Measurements from ENCODE around the gene CNTNAP2.
A peak's percentile ranks its signal among the peaks of the same experiment; 100 is the strongest.
"Not testable (repeated sequence)": the region's sequence is repeated elsewhere in the genome, so short reads cannot be mapped to it uniquely, and the experiment has no call there.

CNTNAP2 gene

DNA sequence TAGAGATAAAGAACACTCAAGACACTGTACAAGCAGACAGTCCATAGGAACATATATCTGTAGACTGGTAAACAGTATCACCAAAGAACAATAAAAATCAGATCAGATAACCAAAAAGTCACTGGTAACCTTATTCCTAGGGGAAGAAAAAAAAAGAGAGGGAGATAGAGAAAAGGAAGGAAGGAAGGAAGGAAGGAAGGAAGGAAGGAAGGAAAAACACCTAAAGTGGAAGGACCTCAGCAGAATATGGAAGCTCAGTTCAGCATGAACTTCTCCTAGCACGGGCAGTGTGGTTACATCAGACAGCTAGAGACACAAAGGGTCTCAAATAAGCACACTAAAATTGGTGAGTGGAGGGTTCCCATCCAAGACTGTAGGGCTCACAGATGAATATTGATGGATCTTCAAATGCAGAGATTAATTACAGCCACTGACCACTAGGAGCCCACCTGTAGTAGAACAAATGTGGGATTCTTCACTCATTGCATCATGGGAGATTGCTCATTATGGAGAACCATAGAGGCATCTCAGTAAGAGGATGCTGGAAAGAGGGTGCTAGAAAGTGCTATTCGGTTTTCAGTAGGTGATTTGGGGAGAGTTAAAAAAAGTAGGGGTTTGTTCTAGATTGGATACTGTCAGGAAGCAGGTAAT is 2180.5 kb downstream of the CNTNAP2 start:
- Mint-ChIP-seq H3K4me3 (no peak overlapping the region), H3K9me3 (peaks cover under 1 to 9% of the 10 kb centered on the region in 2 donors), H3K36me3 (peaks cover 3 to 7% of the 10 kb centered on the region in 2 donors), H3K27me3 (no peaks in the 10 kb centered on the region), H3K27ac (no peak overlapping the region), H3K4me1 (peaks cover 8 to 37% of the 10 kb centered on the region in 2 donors)
- DNase-seq (no peak), ATAC-seq (replicated peaks) (peak in 1 of 2 donors; percentile 39)

DNA sequence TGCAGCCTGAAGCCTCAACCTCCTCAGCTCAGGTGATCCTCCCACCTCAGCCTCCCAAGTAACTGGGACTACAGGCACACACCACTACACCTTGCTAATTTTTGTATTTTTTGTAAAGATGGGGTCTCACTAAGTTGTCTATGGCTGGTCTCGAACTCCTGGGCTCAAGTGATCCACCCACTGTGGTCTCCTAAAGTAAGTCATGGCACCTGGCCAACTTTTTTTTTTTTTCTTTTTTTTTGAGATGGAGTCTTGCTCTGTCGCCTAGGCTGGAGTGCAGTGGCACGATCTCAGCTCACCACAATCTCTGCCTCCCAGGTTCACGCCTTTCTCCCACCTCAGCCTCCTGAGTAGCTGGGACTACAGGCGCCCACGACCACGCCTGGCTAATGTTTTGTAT is 2182.2 kb downstream of the CNTNAP2 start:
- H3K27ac Mint-ChIP-seq; DNase-seq; H3K4me3 Mint-ChIP-seq; ATAC-seq (replicated peaks); H3K27me3 Mint-ChIP-seq: not testable (repeated sequence)
- H3K9me3 Mint-ChIP-seq = peaks cover 6 to 13% of the 10 kb centered on the region in 2 donors
- H3K4me1 Mint-ChIP-seq = peaks cover 12 to 43% of the 10 kb centered on the region in 2 donors
- H3K36me3 Mint-ChIP-seq = peaks cover 8 to 12% of the 10 kb centered on the region in 2 donors

DNA sequence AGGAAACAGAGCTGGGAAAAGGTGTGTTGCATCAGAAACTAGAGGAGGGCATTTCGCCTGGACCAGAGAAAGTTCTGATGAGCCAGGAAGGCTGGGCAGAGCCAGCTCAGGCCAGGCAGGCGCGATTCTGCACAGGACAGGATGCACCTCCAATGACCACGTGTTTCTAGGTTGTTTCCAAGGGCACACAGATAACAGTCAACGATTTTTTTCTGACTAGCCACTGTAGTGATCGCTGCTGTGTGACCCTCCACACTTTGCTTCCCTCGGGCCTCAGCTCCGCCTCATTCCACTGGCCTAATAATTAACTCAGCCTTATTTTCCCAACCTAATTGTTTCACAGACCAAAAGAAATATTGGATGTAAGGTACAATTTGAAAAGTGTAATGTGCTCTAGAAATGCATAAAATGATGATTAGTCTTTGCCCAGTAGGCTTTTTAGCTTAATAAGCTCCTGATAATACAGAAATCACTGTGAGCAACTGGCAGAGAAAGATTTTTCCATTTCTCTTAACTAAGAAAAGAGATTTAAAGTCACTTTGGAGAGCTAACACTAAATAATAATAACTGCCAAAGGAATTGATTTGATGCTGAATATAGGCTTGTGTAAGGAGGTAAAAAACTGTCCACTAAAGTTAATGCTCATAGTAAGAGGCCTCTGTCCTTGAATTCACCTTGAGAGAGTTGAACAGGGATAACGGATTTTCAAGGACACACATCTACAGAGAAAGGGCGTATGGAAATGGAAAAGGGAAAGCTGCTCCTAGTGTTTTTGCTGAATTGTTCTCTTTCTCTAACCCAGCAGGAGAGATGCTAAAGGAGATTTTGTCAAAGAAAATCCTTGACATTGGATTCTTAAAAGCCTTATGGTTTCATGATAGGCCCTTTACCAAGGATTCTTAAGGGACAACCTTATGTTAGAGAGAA is 2183.0 kb downstream of the CNTNAP2 start:
- no peak for ATAC-seq (replicated peaks)
- H3K9me3 Mint-ChIP-seq = peaks cover 6 to 13% of the 10 kb centered on the region in 2 donors
- no peak overlapping the region for H3K4me3 Mint-ChIP-seq
- DNase-seq = no peak
- peaks cover 8 to 12% of the 10 kb centered on the region in 2 donors for H3K36me3 Mint-ChIP-seq
- peaks cover 14 to 50% of the 10 kb centered on the region in 2 donors for H3K4me1 Mint-ChIP-seq
- H3K27me3 Mint-ChIP-seq = no peaks in the 10 kb centered on the region
- no peak overlapping the region for H3K27ac Mint-ChIP-seq

GRCh38 chr7:148302436-148302835 is 2185.8 kb downstream of the CNTNAP2 start:
- ATAC-seq (replicated peaks); H3K4me3 Mint-ChIP-seq; DNase-seq; H3K27me3 Mint-ChIP-seq; H3K27ac Mint-ChIP-seq: not testable (repeated sequence)
- Mint-ChIP-seq H3K36me3 (peaks cover 14 to 20% of the 10 kb centered on the region in 2 donors), H3K9me3 (peaks cover 17% of the 10 kb centered on the region in 2 donors), H3K4me1 (peaks cover 38 to 69% of the 10 kb centered on the region in 2 donors)

GRCh38 chr7:148303295-148304082 is 2186.9 kb downstream of the CNTNAP2 start:
- DNase-seq (no peak), ATAC-seq (replicated peaks) (peak in 1 of 2 donors; percentile 20)
- H3K4me1 Mint-ChIP-seq = peaks cover 36 to 68% of the 10 kb centered on the region in 2 donors
- H3K27me3 Mint-ChIP-seq = no peaks in the 10 kb centered on the region
- H3K4me3 Mint-ChIP-seq = peak overlapping the region in 1 of 2 donors; percentile 44
- peaks cover 17% of the 10 kb centered on the region in 2 donors for H3K9me3 Mint-ChIP-seq
- H3K27ac Mint-ChIP-seq = peak overlapping the region; percentile 20
- H3K36me3 Mint-ChIP-seq = peaks cover 14 to 20% of the 10 kb centered on the region in 2 donors

DNA sequence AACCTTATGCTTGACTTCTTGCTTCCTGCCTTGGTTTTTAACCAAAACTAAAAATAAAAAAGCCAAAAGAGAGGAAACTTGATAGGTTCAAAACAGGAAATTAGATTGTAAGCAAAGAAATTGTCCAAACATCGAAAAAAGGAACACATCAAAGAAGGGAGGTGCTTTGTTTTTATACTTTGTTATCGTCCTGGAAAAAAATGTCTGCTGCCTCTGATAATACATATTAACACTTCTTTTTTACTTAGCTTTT is 2187.4 kb downstream of the CNTNAP2 start:
- Mint-ChIP-seq H3K36me3 (peaks cover 14 to 20% of the 10 kb centered on the region in 2 donors), H3K27me3 (no peaks in the 10 kb centered on the region), H3K27ac (peak overlapping the region; percentile 20), H3K4me3 (peak overlapping the region in 1 of 2 donors; percentile 44), H3K4me1 (peaks cover 36 to 68% of the 10 kb centered on the region in 2 donors), H3K9me3 (peaks cover 17% of the 10 kb centered on the region in 2 donors)
- no peak for ATAC-seq (replicated peaks)
- DNase-seq = no peak

GRCh38 chr7:148304456-148304855 is 2187.9 kb downstream of the CNTNAP2 start:
- Mint-ChIP-seq H3K4me3 (peak overlapping the region in 1 of 2 donors; percentile 34), H3K36me3 (peaks cover 14 to 20% of the 10 kb centered on the region in 2 donors), H3K4me1 (peaks cover 36 to 66% of the 10 kb centered on the region in 2 donors), H3K27ac (peak overlapping the region; percentile 32), H3K27me3 (no peaks in the 10 kb centered on the region), H3K9me3 (peaks cover 17% of the 10 kb centered on the region in 2 donors)
- DNase-seq = no peak
- peak; percentile 41 to 53 for ATAC-seq (replicated peaks)

DNA sequence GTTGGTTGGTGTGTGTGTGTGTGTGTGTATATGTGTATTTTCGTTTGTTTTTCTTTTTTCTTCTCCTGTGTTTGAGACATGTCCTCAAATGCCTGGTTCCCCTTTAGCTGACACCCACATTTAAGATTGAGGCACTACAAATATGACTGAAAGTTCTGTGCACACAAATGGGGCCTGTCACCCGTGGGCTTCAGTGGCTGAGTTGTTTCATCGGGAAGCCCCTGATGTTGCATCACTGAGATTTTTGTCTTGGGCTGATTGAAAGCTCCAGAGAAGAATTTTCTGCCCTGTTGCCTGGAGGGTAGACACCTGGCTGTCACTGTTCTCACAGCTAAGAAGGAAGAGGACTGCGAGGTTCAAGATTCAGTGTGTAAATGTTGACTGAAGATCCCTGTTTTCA is 2190.2 kb downstream of the CNTNAP2 start:
- Mint-ChIP-seq H3K27me3 (no peaks in the 10 kb centered on the region), H3K4me1 (peaks cover 36 to 66% of the 10 kb centered on the region in 2 donors), H3K9me3 (peaks cover 15 to 17% of the 10 kb centered on the region in 2 donors), H3K27ac (peak overlapping the region; percentile 88), H3K4me3 (peak overlapping the region; percentile 65 to 76), H3K36me3 (peaks cover 13 to 16% of the 10 kb centered on the region in 2 donors)
- DNase-seq = peak; percentile 55
- peak; percentile 95 to 96 for ATAC-seq (replicated peaks)

DNA sequence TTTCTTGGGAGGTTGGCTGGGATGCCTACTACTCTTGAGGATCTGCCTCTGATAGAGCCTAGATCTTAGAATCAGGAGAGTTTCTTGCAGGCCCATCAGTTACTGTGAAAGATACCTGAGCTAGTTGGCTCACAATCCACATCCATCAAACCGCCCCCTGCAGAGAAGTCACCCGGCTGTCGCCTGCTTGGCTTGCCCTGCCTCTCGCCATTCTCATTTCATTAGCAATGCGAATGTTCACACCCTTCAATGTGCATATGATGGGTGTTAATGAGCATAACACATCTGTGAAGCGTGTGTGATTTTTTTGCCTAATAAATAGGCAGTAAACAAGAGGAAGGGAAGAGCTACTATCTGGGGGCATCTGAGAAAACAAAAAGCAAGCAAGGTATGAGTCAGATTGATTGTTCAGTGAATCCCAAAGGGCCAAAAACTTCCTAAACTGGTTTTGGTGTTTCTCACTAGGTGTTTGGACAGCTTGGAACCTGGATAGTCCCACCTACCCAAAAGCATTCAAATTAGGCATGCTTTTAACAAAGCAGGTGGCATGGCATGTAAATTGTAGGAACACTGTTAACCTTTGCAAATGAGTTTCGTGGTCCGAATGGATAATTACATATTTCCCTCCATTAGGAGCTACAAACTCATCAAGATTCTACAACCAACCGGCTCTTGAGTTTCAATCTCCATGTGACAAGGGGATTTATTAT is 2201.7 kb downstream of the CNTNAP2 start:
- H3K36me3 Mint-ChIP-seq = peaks cover 3 to 9% of the 10 kb centered on the region in 2 donors
- ATAC-seq (replicated peaks) = no peak
- no peaks in the 10 kb centered on the region for H3K27me3 Mint-ChIP-seq
- peaks cover 0 to 6% of the 10 kb centered on the region in 2 donors for H3K4me1 Mint-ChIP-seq
- H3K9me3 Mint-ChIP-seq = peaks cover 11 to 16% of the 10 kb centered on the region in 2 donors
- no peak for DNase-seq
- no peak overlapping the region for H3K27ac Mint-ChIP-seq
- no peak overlapping the region for H3K4me3 Mint-ChIP-seq

GRCh38 chr7:148318838-148319237 is 2202.2 kb downstream of the CNTNAP2 start:
- DNase-seq (no peak), ATAC-seq (replicated peaks) (no peak)
- H3K27me3 Mint-ChIP-seq = no peaks in the 10 kb centered on the region
- peaks cover 0 to 6% of the 10 kb centered on the region in 2 donors for H3K4me1 Mint-ChIP-seq
- peaks cover 7 to 10% of the 10 kb centered on the region in 2 donors for H3K9me3 Mint-ChIP-seq
- H3K27ac Mint-ChIP-seq = no peak overlapping the region
- peaks cover 2 to 4% of the 10 kb centered on the region in 2 donors for H3K36me3 Mint-ChIP-seq
- no peak overlapping the region for H3K4me3 Mint-ChIP-seq

DNA sequence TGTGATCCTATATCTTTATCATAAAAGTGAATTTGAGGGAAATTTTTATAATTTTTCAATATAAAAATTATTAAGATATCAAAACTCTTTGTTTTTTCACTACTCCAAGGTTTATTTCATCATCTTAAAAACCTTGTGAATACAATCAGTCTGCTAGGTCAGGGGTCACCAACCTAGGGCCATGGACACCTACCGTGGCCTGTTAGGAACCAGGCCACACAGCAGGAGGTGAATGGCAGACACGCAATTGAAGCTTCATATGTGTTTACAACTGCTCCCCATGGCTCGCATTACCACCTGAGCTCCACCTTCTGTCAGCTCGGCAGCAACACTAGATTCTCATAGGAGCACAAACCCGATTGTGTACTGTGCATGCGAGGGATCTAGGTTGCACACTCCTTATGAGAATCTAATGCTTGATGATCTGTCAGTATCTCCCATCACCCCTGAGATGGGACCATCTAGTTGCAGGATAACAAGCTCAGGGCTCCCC is 2202.8 kb downstream of the CNTNAP2 start:
- H3K36me3 Mint-ChIP-seq = peaks cover 0 to under 1% of the 10 kb centered on the region in 2 donors
- peaks cover 0 to 6% of the 10 kb centered on the region in 2 donors for H3K4me1 Mint-ChIP-seq
- H3K27me3 Mint-ChIP-seq = no peaks in the 10 kb centered on the region
- no peak for ATAC-seq (replicated peaks)
- no peak overlapping the region for H3K27ac Mint-ChIP-seq
- H3K4me3 Mint-ChIP-seq = no peak overlapping the region
- peaks cover 3 to 5% of the 10 kb centered on the region in 2 donors for H3K9me3 Mint-ChIP-seq
- no peak for DNase-seq

- ATAC-seq (replicated peaks) (no peak), DNase-seq (no peak)
- H3K4me1 Mint-ChIP-seq = peaks cover 0 to 5% of the 10 kb centered on the region in 2 donors
- peaks cover 0 to 8% of the 10 kb centered on the region in 2 donors for H3K27me3 Mint-ChIP-seq
- H3K4me3 Mint-ChIP-seq = no peak overlapping the region
- H3K36me3 Mint-ChIP-seq = peaks cover 0 to 5% of the 10 kb centered on the region in 2 donors
- no peak overlapping the region for H3K27ac Mint-ChIP-seq
- H3K9me3 Mint-ChIP-seq = peaks cover 5% of the 10 kb centered on the region in 2 donors
Measured at GRCh38 chr7:148325208-148325607, 2208.6 kb downstream of the CNTNAP2 start.

DNA sequence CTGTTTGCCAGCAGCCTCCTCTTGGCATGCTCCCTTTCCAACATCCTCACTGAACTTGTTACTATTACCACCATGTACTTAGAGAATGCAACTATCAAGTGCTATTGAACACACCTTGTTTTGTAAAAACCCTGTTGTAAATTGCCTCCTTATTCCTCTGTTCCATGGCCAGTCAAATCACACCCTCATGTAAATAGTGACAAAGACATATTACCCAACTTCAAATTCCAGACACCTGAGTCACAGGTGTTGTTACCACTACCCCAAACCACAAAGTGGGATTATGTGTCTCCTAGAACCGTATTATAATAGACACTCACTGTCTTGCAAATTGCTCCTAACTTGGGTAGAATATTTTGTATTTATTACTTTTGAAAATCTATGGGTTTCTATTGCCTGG is 2210.8 kb downstream of the CNTNAP2 start:
- peaks cover 0 to 16% of the 10 kb centered on the region in 2 donors for H3K4me1 Mint-ChIP-seq
- H3K36me3 Mint-ChIP-seq = peaks cover 6 to 9% of the 10 kb centered on the region in 2 donors
- DNase-seq = no peak
- no peak for ATAC-seq (replicated peaks)
- H3K27ac Mint-ChIP-seq = no peak overlapping the region
- H3K27me3 Mint-ChIP-seq = peaks cover 6 to 17% of the 10 kb centered on the region in 2 donors
- no peak overlapping the region for H3K4me3 Mint-ChIP-seq
- peaks cover 19 to 22% of the 10 kb centered on the region in 2 donors for H3K9me3 Mint-ChIP-seq

All from stimulated activated naive B cell treated with anti-CD40 and anti-IgM and Interleukin-4, amounts not matched to agents 10 μg/mL and 1 μg/mL and 100 μg/mL, for 72 hours (primary cell).